Frontal cortex (tissue), 4 donors: ENCODE measurements around the gene PLPP3. TPM values are rescaled to one million over a fixed set of nuclear protein-coding genes. Genes with fewer than 3 reads are reported as not detected.

Experiments used
- DNase-seq, 2 donors: peaks; one replicate each; pipeline ENCODE4 v3.0.0; 2012; ENCODE audit warnings: low spot score in 2 of 2
- FAIRE-seq: peaks from 2 replicates; lab custom pipeline; 2012; peaks lifted over from hg19 to GRCh38; lab: Jason Lieb, UNC
- small RNA-seq: library from RNA; depleted of rRNA; stranded (forward); fragments of <200 nt; gene quantifications from one replicate; pipeline ENCODE3, GENCODE V24; 2014
- total RNA-seq: library from RNA; depleted of rRNA; stranded (reverse); fragments of >200 nt; gene quantifications from one replicate; pipeline ENCODE4 v1.2.3, GENCODE V29; 2014
- donor health status: control.
- donor health status: control.
- donor health status: control.

The PLPP3 gene
- total RNA-seq, 1 donor from 2014 or later: 28.1 TPM

DNA sequence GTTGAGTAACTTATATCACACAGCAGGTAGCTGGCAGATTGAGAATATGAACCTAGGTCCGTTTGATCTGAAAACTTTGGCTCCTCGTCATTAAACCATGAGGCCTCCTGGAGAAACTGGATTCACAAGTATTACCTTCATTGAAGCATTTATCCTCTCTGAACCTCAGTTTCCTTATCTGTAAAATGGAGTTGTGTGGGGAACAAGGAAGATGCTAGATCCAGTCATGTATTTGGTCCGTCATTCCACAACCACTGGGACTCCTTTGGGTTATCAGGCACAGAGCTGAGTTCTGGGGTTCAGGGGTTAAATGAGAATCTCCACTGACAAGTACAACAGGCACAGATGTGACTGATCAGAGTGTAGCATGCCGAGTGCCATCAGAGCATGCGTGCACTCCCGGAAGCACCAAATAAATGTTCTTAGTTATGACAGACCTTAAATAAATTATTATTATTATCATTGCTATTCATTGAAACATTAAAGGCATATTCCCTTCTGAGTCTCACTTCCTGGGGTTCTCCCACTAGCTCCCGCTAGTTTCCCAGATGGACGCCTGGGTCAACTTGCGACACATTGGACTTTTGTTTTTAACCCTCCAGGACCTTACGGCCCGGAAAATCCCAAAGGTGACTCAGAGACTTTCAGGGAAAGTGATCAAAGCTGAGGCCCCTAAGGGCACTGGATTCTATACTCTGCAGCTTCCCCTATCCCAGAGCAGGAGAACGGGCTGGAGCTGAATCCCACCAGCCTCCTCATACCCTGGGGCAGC is 130.6 kb downstream of the PLPP3 start:
- DNase-seq: no peak
- no peak for FAIRE-seq

DNA sequence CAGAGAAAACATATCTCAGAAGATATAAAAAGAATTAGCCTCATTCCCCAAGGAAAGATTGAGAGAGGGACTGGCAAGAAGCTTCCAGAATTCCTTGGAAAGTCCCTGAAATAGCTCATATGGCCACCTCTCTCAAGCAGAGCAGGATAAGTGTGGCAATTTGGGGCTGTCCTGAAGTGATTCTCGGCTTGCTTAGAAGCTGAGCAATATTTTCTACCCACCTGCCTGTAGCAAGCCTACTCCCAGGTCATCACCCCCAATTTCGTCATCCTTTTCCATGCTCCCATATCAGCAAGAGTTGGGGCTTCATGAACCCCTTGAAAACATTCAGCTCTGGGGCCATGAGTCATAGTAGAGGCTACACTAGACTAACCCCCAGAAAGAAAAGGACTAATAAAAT is 131.5 kb downstream of the PLPP3 start:
- no peak for FAIRE-seq

DNA sequence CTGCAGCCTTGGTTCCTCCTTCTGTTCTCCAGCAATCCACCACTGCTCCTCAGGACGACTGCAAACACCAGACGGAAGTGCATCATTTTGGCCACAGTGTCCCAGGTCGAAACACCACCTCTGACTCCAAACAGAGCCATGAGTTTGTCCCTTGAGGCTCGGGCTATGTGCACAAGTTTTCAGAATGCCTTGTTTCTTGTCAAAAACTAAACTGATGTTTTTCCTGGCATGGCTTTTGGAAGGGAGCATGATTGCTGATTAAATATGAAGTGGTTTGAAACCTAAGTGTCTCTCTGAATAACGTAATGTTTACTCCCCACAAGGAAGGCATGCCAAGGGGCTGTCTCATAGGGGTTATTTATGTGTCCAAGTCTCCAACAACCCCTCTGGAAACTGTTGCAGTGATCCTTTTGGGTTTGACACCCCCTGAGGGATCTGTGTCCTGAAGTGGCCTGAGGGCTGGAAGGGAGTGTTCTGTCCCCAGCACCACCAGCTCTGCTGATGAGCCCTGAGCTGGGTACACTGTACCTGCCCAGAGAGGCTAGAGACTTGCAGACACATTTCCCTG is 132.7 kb downstream of the PLPP3 start:
- no peak for FAIRE-seq
- DNase-seq: no peak

More for the DNA sequence above, 131.5 kb downstream of the PLPP3 start:
- DNase-seq: no peak

DNA sequence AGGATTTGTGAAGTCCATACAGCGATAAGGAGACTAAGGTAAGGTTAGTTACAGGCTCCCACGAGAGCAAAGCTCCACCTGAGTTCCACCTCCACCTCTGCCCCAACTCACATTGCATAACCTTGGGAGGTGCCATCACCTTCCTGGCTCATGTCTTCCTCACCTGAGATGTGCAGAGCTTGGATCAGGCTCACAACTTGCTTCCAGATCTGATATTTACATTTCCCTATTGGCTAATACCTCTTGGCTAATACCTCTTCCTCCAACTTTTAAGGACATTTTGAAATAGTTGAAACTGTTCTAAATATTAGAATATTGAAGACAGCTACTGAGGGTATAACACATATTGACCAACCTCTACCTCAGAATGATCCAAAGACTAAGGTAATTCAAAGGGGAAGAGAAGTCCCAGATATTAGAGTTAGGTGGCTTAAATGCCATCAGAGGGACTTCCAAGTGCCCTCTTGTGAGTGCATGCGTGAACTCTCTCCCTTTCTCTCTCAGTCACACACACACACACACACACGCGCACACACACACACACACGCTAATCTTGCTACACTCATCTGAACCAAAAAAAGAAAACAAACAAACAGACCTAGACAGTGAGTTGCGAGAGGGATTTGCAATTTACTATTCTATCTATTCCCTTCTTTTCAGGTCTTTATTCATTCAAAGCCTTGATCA is 134.3 kb downstream of the PLPP3 start:
- DNase-seq (no peak), FAIRE-seq (no peak)

Small RNAs within 50 kb of the gene (small RNA-seq; reads per million reads assigned to genes)
- not detected for gene AC099789.1

Other genes with a start within 250 kb of the PLPP3 start
- 44.4 TPM for gene PRKAA2, start 65.8 kb upstream of the PLPP3 start, total RNA-seq
- under 0.01 TPM for gene FYB2, start 239.8 kb upstream of the PLPP3 start, total RNA-seq